ENCODE data around the gene EIF3CL. TPM values are rescaled to one million over a fixed set of nuclear protein-coding genes. Genes with fewer than 3 reads are reported as not detected.
"Not testable (repeated sequence)": the region's sequence is repeated elsewhere in the genome, so short reads cannot be mapped to it uniquely, and the experiment has no call there.

Gene EIF3CL, protein sequence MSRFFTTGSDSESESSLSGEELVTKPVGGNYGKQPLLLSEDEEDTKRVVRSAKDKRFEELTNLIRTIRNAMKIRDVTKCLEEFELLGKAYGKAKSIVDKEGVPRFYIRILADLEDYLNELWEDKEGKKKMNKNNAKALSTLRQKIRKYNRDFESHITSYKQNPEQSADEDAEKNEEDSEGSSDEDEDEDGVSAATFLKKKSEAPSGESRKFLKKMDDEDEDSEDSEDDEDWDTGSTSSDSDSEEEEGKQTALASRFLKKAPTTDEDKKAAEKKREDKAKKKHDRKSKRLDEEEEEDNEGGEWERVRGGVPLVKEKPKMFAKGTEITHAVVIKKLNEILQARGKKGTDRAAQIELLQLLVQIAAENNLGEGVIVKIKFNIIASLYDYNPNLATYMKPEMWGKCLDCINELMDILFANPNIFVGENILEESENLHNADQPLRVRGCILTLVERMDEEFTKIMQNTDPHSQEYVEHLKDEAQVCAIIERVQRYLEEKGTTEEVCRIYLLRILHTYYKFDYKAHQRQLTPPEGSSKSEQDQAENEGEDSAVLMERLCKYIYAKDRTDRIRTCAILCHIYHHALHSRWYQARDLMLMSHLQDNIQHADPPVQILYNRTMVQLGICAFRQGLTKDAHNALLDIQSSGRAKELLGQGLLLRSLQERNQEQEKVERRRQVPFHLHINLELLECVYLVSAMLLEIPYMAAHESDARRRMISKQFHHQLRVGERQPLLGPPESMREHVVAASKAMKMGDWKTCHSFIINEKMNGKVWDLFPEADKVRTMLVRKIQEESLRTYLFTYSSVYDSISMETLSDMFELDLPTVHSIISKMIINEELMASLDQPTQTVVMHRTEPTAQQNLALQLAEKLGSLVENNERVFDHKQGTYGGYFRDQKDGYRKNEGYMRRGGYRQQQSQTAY
- 100 to 1,000 TPM in 2 of 7 donors, 10 to 100 TPM in 4, 1 to 10 TPM in 1; 6.1 to 230 (median 63.9) TPM for total RNA-seq
- 10 to 100 TPM; 65.1 to 72.2 TPM for polyA plus RNA-seq
- long read RNA-seq, donor 1, transcript EIF3CL-201 (21 exons, 3,085 nt) = major isoform, 29 of 133 reads
- long read RNA-seq, donor 1, partial matches to known transcripts = 91 of 133 reads
- long read RNA-seq, donor 1, other reads (novel, unspliced or antisense) = 12 of 133 reads
- long read RNA-seq, donor 2, transcript EIF3CL-201 (21 exons, 3,085 nt) = major isoform, 18 of 664 reads
- long read RNA-seq, donor 2, partial matches to known transcripts = 633 of 664 reads
- long read RNA-seq, donor 2, other reads (novel, unspliced or antisense) = 13 of 664 reads
- long read RNA-seq, donor 3, transcript EIF3CL-201 (21 exons, 3,085 nt) = major isoform, 6 of 103 reads
- long read RNA-seq, donor 3, partial matches to known transcripts = 92 of 103 reads
- long read RNA-seq, donor 3, other reads (novel, unspliced or antisense) = 4 of 103 reads

DNA sequence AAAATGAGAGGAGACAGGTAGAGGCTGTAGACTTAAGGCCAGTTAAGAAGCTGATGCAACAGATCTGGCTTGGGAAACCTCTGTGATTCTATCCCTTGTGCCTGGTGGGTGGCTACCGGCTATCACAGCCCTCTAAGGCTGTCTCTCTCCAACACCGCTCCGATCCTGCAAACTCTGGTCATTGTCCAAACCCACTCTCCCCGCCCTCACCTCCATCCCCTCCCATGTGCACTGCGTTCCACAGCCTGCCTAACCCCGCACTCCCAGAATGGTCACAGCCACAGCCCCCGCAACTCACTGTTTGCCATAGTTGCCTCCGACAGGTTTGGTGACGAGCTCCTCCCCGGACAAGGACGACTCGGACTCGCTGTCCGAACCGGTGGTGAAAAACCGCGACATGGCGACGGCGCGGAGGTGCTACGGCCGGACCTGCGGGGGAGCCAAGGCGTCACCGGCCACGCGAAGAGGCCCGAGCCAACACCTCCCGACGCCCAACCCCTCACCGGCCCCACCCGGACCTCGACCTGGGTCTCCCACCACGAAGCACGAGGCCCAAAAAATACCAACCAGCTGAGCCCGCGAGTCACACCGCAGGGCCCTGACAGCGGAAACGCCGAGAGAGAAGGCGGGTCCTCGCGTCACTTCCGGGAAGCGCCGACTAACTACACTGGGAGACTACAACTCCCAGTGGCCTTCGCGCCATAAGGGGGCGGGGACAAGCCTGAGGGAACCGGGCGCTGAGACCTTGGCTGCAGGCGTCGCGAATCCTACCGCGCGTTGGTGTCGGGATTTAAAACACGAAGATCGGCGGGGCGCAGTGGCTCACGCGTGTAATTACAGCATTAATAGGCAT, at the start of gene EIF3CL:
Gene EIF3CL (minus strand): TSS at position 622 of the 853 bp plus-strand sequence. CDS start 223 bp downstream, at position 399.
- DNase-seq; H3K4me3 ChIP-seq; H3K27ac ChIP-seq; H3K4me1 ChIP-seq (ENCODE audit: insufficient read depth); intact Hi-C loops (cut with DNase I); H3K9me3 ChIP-seq; H3K27me3 ChIP-seq; H3K36me3 ChIP-seq: not testable (repeated sequence)
- no CpG with 5 or more reads among the region's 66 CpGs for WGBS, 3 donors

DNA sequence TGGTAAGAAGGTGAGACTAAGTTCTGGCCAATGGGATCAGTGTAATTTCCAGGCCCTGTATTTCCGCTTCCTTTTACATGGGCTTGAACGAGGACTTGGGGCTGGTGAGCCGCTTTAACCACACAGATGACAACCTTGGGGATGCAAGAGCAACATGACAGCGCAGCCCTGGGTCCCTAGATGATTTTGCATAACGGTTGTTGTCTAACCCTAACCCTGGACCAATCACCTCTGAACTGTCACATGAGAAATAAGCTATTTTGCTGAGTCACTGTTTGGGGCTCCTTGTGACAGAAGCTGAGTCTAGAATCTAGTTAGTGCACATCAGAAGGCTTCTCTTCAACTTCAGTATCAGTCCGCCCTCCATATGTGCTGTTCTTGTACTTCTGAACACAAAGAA, 43.4 kb upstream of the EIF3CL start:
- WGBS, 3 donors = no CpG with 5 or more reads among the region's 6 CpGs
- DNase-seq; H3K4me3 ChIP-seq; H3K27me3 ChIP-seq; intact Hi-C loops (cut with DNase I); H3K9me3 ChIP-seq; H3K36me3 ChIP-seq; H3K4me1 ChIP-seq (ENCODE audit: insufficient read depth); H3K27ac ChIP-seq: not testable (repeated sequence)

DNA sequence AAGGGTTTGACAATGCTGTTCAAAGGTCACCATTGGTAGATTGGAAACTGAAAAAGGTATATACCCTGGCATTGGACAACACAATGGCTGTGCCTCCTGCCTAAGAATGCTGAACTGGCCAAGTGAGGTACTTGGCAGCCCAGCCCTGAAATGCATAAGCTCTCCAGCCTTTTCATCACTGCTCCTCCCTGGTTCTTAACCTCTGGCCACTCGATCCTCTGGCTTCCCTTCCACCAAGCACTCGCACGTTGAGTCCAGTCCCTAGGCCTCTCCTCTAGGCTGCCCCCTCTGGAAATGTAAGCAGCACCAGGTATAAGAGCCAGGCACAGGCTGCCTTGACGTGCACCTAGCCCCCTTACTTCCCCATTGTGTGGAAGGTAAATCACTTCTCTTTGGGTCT, 42.7 kb upstream of the EIF3CL start:
- no CpG with 5 or more reads among the region's 4 CpGs for WGBS, 3 donors
- H3K4me1 ChIP-seq (ENCODE audit: insufficient read depth); H3K4me3 ChIP-seq; H3K27ac ChIP-seq; DNase-seq; H3K27me3 ChIP-seq; H3K9me3 ChIP-seq; H3K36me3 ChIP-seq; intact Hi-C loops (cut with DNase I): not testable (repeated sequence)

DNA sequence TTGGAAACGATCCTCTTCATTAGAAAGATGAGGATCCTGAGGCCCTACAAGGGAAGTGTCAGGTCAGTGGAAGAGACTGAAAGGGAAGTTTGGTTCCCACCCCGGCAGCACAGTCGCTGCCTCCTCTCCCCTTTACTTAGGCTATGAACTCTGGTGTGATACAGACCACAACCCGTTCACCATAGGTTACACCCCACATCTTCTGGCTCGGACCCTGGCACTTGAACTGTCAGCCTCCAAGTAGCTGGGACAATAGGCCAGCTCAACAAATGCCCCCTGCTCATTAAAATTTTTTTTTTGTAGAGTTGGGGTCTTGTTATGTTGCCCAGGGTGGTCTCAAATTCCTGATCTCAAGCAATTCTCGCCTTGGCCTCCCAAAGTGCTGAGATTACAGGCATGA, 40.3 kb upstream of the EIF3CL start:
- intact Hi-C loops (cut with DNase I); H3K27ac ChIP-seq; H3K4me1 ChIP-seq (ENCODE audit: insufficient read depth); H3K4me3 ChIP-seq; DNase-seq; H3K9me3 ChIP-seq; H3K27me3 ChIP-seq; H3K36me3 ChIP-seq: not testable (repeated sequence)
- WGBS, 3 donors = 70 to 85% (median 81%) methylated on average over 3 to 4 of the region's 6 CpGs

DNA sequence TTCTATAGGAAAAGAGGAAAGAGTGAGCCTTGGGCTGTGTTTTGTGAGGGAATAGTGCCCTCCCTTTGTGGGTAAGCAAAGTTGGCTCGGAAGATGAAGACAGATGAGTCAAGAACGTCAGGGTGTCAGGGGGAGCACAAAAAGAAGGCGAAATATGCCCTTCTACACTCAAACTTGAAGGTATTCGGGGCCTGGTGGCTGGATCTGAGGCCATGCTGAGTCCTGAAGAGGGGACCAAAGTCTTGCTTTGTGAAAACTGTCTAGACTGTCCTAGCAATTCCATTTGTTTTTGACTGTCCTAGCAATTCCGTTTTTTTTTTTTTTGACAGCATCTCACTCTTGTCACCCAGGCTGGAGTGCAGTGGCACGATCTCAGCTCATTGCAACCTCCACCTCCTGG, 35.3 kb upstream of the EIF3CL start:
- 54 to 90% (median 63%) methylated on average over 3 to 4 of the region's 6 CpGs for WGBS, 3 donors
- H3K36me3 ChIP-seq; H3K4me1 ChIP-seq (ENCODE audit: insufficient read depth); H3K27me3 ChIP-seq; DNase-seq; intact Hi-C loops (cut with DNase I); H3K4me3 ChIP-seq; H3K27ac ChIP-seq; H3K9me3 ChIP-seq: not testable (repeated sequence)

DNA sequence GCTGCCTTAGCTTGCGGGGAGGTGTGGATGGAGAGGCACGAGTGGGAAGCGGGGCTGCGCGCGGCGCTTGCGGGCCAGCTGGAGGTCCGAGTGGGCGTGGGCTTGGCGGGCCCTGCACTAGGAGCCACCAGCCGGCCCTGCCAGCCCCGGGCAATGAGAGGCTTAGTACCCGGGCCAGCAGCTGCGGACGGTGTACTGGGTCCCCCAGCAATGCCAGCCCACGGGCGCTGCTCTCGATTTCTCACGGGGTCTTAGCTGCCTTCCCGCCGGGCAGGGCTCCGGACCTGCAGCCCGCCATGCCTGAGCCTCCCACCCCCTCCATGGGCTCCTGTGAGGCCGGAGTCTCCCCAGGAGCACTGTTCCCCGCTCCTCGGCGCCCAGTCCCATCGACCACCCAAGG, 31.7 kb upstream of the EIF3CL start:
- not testable (repeated sequence) for H3K4me1 ChIP-seq (ENCODE audit: insufficient read depth); DNase-seq
- 94 to 100% methylated on average over 1 to 19 of the region's 29 CpGs; no CpG with 5 or more reads in 1 of the 3 donors for WGBS, 3 donors

DNA sequence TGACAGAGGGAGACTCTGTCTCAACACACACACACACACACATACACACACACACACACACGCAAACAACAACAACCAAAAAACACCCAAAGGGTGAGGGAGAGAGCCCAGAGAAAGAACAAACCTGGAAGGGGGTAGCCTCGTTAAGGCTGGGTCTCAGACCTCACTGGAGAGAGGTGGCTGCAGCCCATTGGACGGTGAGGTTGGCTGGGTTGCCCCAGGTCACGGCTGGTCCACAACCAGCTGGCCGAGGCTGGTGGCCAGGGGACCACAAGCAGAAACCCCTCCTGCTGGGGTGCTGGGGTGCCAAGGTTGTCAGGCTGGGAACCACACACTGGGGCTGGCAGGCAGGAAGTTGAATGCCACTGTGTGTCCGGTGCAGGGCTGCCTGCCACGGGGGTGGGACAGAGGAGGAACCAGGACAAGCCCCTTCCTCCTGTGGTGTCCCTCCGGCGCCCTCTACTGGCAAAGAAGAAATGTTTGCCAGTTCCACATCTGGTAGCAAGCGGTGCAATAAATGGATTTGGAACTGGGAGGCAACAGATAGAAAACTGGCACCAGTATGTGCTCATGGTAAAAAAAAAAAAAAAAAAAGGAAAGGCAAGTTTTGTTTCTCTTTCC, 22.5 kb upstream of the EIF3CL start:
- intact Hi-C loops (cut with DNase I); H3K27ac ChIP-seq; H3K27me3 ChIP-seq; H3K4me3 ChIP-seq; H3K4me1 ChIP-seq (ENCODE audit: insufficient read depth); DNase-seq; H3K9me3 ChIP-seq; H3K36me3 ChIP-seq: not testable (repeated sequence)
- WGBS, 3 donors = 86% methylated on average over 1 of the region's 10 CpGs; no CpG with 5 or more reads in 2 of the 3 donors

More for the DNA sequence above, 31.7 kb upstream of the EIF3CL start:
- H3K9me3 ChIP-seq; H3K27ac ChIP-seq; intact Hi-C loops (cut with DNase I); H3K27me3 ChIP-seq; H3K4me3 ChIP-seq; H3K36me3 ChIP-seq: not testable (repeated sequence)

DNA sequence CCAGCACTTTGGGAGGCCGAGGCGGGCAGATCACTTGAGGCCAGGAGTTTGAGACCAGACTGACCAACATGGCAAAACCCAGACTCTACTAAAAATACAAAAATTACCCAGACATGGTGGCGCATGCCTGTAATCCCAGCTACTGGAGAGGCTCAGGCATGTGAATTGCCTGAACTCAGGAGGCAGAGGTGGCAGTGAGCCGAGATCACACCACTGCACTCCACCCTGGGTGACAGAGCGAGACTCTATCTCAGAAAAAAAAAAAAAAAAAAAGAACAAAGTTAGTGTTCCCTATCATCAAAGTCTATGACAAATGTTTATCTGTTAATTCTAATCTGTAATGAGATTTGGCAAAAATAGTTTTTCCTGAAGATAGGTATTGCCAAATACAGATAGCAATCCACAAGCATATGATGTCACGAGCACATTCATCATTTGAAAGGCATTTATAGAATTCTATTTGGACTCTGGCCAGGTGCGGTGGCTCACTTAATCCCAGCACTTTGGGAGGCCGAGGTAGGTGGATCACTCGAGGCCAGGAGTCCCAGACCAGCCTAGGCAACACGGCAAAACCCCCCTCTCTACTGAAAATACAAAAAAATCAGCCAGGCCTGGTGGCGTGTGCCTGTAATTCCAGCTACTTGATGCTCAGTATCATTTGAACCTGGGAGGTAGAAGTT, 17.6 kb upstream of the EIF3CL start:
- H3K4me3 ChIP-seq; H3K27ac ChIP-seq; H3K4me1 ChIP-seq (ENCODE audit: insufficient read depth); H3K9me3 ChIP-seq; intact Hi-C loops (cut with DNase I); H3K36me3 ChIP-seq; DNase-seq; H3K27me3 ChIP-seq: not testable (repeated sequence)
- WGBS, 3 donors = no CpG with 5 or more reads among the region's 11 CpGs

DNA sequence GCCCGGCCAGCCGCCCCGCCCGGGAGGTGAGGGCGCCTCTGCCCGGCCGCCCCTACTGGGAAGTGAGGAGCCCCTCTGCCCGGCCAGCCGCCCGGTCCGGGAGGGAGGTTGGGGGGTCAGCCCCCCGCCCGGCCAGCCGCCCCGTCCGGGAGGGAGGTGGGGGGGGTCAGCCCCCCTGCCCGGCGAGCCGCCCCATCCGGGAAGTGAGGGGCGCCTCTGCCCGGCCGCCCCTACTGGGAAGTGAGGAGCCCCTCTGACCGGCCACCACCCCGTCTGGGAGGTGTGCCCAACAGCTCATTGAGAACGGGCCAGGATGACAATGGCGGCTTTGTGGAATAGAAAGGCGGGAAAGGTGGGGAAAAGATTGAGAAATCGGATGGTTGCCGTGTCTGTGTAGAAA, 13.4 kb upstream of the EIF3CL start:
- DNase-seq; H3K27ac ChIP-seq; H3K4me1 ChIP-seq (ENCODE audit: insufficient read depth); intact Hi-C loops (cut with DNase I); H3K36me3 ChIP-seq; H3K9me3 ChIP-seq; H3K4me3 ChIP-seq; H3K27me3 ChIP-seq: not testable (repeated sequence)
- WGBS, 3 donors = 84 to 97% (median 87%) methylated on average over 5 to 21 of the region's 30 CpGs

DNA sequence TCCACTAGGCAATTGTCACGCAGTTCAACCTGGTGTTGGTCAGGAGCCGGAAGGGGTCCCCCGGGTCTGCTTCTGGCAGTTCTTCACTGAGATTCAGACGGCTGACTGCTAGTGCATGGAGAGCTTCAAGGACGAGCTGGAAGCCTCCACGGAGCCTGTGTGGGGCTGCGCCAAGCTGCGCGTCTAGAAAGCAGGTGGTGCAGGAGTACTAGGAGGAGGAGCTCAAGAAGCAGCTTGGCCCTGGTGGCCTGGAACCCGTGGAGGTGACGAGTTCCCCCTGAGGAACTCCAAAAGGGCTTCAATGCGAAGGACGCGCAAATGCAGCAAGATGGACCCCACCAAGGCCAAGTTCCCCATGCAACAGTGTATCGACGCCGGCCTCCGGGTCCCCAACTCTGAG, 10.9 kb upstream of the EIF3CL start:
- H3K27me3 ChIP-seq; H3K4me1 ChIP-seq (ENCODE audit: insufficient read depth); H3K4me3 ChIP-seq; H3K36me3 ChIP-seq; intact Hi-C loops (cut with DNase I); H3K27ac ChIP-seq; H3K9me3 ChIP-seq: not testable (repeated sequence)
- WGBS, 3 donors = 74 to 86% (median 75%) methylated on average over 14 to 15 of the region's 18 CpGs
- DNase-seq = peak in 2 of 5 donors; percentile 6 to 10
